Measurements from ENCODE around the gene TCOF1.

Gene TCOF1, protein sequence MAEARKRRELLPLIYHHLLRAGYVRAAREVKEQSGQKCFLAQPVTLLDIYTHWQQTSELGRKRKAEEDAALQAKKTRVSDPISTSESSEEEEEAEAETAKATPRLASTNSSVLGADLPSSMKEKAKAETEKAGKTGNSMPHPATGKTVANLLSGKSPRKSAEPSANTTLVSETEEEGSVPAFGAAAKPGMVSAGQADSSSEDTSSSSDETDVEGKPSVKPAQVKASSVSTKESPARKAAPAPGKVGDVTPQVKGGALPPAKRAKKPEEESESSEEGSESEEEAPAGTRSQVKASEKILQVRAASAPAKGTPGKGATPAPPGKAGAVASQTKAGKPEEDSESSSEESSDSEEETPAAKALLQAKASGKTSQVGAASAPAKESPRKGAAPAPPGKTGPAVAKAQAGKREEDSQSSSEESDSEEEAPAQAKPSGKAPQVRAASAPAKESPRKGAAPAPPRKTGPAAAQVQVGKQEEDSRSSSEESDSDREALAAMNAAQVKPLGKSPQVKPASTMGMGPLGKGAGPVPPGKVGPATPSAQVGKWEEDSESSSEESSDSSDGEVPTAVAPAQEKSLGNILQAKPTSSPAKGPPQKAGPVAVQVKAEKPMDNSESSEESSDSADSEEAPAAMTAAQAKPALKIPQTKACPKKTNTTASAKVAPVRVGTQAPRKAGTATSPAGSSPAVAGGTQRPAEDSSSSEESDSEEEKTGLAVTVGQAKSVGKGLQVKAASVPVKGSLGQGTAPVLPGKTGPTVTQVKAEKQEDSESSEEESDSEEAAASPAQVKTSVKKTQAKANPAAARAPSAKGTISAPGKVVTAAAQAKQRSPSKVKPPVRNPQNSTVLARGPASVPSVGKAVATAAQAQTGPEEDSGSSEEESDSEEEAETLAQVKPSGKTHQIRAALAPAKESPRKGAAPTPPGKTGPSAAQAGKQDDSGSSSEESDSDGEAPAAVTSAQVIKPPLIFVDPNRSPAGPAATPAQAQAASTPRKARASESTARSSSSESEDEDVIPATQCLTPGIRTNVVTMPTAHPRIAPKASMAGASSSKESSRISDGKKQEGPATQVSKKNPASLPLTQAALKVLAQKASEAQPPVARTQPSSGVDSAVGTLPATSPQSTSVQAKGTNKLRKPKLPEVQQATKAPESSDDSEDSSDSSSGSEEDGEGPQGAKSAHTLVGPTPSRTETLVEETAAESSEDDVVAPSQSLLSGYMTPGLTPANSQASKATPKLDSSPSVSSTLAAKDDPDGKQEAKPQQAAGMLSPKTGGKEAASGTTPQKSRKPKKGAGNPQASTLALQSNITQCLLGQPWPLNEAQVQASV (N-terminal part only)

DNA sequence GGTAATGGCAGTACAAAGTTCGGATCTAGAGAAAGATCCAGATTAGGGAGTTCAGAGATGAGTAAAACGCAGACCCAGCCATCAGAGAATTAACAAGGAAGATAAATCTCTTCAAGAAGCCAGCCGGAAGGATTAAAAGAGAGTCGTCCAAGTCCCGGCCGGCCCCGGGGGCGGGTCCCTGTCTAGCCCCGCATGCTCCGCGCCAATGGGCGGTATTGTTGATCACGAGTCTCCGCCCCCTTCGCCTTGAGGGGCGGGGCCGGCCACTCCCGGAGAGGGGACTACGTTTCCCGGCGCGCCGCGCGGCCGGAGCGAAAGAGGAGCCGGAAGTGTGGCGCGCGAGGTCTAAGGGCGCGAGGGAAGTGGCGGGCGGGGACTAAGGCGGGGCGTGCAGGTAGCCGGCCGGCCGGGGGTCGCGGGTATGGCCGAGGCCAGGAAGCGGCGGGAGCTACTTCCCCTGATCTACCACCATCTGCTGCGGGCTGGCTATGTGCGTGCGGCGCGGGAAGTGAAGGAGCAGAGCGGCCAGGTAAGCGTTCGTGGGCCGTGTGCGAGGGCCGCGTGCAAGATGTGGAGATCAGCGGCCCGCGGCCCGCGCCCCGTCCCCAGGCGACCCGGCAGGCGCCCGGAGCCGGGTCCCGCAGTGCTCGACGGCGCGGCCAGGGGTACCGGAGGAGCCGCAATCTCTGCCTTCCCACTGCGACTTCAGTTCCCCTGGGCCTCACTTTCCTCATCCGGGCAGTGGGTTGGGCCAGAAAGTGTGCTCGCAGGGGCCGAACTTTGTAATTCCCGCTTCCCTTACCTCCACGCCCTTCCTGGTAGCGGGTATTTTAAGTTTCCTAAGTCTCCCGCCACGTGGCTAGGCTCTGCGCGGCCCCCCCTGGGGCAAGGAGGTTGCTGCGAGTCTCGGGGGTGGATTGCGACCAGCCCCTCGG lies at the start of gene TCOF1:
TSS of gene TCOF1 (plus strand) at position 372 of the 935 bp plus-strand sequence. CDS start at position 422, 50 bp downstream.
- peak; percentile 99 for DNase-seq (ENCODE audit: low read depth, low spot score)

DNA sequence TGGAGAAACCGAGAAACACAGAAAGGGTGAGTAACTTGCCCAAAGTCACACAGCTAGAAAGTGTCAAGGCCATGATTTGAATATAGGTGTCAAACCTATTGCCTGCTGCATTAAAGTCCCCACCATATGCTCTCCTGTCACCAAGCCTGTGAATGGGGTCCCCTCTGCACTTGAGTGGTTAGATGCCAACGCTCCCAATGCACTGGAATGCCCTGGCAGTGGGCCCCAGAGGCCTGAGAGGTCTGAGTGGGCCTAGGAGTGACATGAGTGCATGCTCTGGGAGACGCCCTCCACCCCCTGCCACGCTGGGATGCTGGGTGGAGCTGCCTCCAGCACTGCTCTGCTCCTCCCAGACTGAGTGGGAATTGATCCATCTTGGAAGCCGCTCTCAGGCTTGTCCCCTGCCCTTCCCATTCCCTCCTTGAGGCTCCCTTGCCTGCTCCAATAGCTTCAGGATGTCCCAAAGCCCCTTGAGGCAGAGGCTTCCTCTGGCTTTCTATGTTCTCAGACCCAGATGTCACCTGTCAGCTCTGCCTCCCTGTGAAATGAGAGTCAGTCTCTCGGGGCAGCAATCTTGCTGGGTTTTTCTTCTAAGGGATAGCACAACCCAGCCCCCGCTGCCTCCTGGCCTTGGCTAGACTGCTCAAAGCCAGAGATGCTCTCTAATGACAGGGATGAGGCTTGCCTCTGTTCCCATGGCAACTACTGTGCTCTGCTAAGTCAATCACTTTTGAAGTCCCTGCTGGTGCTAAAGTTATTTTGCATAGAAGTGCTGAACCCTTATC lies 48.2 kb upstream of the TCOF1 start:
- no peak for DNase-seq (ENCODE audit: low read depth, low spot score)

DNA sequence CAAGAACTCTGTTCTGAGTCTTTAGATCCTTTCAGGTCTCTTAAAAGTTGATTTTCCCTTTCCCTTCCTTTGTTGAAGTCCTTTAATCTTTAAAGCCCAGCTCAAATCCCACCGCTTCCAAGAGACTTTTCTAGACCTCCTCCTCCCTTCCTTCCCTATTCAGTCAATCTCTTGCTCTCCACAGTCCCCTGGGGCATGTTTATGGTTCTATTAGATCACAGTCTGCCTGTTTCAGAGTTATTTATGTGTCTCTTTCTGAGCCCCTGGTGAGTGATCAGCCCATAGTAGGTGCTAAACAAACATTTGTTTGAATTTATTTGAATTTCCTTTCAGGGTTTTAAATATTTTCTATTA lies 47.6 kb upstream of the TCOF1 start:
- DNase-seq (ENCODE audit: low read depth, low spot score), result no peak

DNA sequence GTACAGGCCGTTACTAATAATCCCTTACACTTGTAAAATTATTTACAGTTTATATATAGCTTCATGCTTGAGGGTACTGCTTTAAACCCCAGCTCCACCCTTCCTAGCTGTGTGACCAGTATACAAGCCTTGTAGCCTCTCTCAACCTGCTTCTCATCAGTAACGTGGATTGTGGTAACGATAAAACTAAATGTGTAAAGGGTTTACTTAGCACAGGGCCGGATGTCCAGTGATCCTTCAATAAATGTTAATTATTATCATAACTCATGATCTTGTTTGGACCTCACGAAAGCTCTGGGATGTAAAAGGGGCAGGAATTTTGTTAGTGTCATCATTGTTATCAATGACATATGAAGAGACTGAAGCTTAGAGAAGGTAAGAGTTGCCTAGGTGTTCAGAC lies 47.3 kb upstream of the TCOF1 start:
- no peak for DNase-seq (ENCODE audit: low read depth, low spot score)

DNA sequence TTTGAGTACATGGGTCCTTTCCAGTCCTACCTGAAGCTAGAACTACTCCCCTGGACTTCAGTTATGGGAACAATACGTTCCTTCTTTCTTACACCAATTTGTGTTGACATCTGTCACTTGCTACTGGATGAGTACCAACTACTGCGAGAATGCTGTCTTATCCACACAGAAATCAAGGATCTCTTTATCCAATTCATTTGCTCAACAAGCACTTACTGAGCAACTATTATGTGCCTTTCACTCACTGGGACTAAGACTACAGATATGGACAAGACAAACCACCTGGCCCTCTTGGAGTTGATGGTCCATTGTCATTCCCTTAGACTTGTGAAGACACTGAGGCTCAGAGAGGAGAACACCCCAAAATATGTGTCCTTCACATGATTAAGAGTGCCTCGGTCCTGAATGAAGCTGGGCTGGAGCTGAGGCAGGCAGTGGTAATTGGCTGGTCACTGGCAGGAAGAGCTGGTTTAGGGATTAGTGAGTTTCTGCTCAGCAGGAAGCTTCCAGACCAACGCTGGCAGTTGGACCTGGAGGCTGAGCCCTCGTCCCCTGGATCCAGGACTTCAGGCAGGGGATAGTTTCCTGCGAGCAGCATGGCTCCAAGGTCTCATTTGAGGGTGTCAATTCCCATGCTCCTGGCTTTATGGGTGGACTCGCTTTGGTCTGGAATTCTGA lies 46.3 kb upstream of the TCOF1 start:
- no peak for DNase-seq (ENCODE audit: low read depth, low spot score)

DNA sequence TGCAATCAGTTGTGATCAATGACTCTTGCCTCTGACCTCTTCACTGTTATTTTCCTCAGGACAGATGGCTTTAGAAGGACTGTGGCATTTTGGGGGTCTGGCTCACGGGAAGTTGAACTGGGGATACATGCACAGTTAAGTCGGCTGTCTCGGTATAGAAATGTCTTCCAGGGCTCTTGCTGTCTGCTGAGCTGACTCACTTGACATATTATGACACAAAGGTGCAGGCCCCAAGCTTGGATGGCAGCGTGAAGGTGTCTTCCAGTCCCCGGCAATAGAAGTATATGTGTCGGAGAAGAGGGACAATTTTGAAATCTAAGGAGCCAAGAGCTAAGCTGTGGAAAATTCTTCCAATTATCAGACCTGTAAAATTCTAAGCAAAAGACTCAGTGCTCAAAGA lies 45.0 kb upstream of the TCOF1 start:
- no peak for DNase-seq (ENCODE audit: low read depth, low spot score)

DNA sequence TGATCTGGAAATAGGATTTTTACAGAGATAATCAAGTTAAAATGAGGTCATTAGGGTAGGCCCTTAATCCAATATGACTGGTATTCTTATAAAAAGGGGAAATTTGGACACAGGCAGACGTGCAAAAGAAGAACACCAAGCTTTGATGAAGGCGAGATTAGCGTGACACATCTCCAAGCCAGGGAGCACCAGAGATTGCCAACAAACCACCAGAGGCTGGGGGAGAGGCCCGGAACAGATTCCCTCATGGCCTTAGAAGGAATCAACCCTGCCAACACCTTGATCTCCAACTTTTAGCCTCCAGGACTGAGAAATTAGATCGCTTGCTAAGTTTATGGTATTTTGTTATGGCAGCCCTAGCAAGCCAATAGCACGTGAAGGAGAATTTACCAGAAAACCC lies 44.0 kb upstream of the TCOF1 start:
- DNase-seq (ENCODE audit: low read depth, low spot score), result peak; percentile 27

DNA sequence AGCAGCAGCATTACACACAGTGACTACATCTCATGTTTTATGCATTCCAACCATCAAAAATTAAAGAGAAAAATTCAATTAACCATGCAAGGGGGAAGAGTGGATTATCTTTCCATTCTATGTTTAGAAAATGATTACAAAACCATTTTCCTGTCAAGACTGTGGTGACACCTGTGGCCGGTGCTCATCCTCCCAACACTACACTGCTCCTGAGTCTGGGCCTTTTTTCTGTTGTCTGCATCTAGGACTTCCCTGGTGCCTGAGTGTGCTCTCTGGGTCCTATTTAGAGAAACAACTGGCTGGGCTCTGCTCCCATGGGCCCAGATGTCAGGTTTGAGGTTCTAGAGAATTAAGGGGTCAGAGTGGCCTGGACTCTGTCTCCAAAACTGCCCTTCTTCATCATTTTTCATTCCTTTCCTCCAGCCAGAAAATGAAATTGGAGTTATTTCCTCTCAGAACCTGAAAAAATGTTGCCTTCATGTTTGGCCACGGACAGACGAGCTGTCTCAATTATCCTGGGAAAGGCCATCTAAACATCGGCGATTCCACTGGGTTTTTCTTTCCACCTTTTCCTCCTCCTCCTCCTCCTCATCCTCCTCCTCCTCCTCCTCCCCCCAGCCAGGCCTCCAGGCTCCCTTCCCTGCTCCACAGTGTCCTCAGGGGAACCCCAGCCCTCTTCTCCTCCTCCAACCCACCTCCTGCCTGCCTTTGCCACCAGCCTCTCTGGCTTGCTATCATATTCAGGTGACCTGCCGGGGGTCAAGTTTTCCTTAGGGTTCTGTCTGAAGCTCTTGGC lies 43.4 kb upstream of the TCOF1 start:
- no peak for DNase-seq (ENCODE audit: low read depth, low spot score)

DNA sequence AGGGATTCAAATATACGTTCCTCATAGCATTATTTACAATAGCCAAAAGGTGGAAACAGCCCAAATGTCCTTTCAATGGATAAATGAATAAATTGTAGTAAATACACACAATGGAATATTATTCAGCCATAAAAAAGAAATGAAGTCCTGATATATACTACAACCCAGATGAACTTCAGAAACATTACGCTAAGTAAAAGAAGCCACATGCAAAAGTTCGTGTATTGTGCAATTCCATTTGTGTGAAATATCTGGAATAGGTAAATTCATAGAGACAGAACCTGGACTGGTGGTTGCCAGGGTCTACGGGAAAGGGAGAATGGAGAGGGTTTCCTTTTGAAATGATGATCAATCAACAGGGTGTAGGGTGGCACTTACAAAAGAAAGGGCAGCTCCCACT lies 42.3 kb upstream of the TCOF1 start:
- DNase-seq (ENCODE audit: low read depth, low spot score), result no peak

DNA sequence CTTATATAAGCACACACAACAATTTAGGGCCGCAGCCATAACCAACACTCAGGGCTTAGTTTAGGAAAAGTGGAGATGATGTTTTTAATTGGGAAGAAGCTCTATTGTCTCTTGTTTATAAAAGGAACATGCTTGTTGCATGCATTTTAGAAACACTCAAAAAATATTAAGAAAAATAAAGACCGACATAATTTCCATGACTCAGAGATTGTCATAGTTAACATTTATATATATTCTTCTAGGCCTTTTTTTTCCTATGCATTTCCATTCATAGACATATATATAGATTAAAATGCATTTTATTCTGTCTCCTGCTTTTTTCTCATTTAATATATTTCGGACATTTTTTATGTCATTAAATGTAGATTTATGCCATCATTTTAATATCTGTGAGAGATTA lies 41.2 kb upstream of the TCOF1 start:
- no peak for DNase-seq (ENCODE audit: low read depth, low spot score)

DNA sequence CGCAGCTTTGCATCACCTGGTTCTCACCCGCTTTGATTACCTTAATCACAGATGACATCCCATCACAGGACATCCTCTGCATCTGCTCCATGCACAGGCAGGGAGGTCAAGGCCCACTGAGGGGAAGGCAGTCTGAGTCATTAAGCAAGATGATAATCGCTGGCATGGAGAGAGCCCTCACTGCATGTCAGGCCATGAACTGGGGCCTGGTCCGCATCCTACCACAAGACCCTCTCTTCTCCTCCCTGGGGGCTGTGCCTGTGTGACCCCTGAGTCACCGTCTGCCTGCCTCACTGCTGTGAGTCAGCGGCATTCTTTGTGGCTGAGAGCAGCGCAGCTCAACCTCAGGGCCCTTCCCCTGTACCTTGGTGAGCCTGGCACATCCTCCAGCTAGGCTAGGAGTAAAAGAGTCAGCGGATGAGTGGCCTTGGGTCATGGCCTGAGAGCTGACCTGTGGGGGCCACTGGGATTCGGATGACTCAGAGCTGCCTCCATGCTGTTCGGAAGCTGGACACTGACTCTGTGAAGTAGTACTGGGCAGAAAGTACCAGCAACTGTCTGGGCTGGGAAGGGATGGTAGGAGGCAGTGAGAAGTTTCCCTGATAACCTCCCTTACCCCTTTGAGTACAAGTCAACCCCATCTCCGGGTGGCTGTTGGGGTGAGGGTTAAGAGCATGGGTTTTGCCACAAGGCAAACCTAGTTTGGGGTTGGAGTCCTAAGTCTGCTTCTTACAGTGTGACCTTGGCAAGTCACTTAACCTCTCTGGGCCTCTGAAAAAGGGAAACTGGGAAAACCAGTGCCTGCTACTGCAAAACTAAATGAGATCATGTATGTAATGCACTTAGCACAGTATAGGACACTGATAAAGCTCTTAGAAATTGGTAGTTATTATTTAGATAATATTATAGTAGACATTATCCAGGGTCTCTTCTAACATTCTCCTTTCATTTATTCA lies 40.2 kb upstream of the TCOF1 start:
- peak; percentile 94 for DNase-seq (ENCODE audit: low read depth, low spot score)

DNA sequence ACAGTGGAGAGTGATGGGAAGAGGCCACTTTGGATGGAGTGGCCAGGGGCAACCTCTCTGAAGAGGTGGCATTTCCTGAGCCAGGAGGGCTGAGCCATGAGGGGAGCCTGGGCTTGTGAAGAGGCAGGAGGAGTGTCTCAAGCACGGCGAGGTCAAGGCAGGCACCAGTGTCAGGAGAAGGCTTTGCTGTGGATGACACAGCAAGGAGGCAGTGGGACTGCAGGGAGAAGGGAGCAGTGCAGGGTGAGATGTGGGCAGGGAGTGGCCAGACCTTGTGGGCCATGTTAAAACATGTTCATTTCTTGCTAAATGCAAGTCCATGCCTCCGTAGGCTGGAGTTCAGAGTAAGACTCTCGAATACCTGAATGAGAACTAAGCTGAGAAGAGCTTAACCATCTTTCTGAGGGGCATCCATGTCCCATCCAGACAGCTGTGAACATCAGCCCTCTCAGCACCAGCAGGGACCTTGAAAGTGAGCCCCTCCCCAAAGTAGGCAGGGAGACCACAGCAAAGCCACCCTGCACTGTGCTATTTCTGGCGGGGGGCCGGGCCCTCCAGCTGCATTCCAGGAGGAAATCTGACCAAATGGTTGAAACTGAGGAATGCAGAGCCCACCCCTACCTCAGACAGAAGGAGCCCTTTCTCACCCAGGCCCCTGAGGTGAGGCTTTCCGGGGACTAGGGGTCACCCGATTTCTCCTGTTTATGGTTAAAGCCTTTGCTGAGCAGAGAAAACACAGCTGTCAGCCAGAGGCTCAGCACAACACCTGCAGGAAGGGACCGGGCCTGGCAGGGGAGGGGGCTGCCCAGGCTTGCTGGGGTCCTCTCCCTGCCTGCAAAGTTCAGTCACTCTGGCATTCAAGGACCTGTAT lies 38.6 kb upstream of the TCOF1 start:
- DNase-seq (ENCODE audit: low read depth, low spot score), result peak; percentile 24

DNA sequence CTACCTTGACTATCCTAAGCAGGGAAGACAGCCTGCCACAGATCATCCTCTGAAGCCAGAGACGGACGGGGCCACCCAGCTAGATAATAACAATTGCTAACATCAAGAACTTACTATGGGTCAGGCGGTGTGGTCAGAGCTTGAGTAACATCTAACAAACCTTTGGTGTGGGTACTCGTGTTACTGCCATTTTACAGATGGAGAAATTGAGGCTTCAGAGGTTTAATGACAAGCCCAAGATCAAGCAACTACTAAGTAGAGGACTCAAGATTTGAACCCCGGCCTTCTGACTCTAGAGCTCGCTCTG lies 38.1 kb upstream of the TCOF1 start:
- no peak for DNase-seq (ENCODE audit: low read depth, low spot score)

DNA sequence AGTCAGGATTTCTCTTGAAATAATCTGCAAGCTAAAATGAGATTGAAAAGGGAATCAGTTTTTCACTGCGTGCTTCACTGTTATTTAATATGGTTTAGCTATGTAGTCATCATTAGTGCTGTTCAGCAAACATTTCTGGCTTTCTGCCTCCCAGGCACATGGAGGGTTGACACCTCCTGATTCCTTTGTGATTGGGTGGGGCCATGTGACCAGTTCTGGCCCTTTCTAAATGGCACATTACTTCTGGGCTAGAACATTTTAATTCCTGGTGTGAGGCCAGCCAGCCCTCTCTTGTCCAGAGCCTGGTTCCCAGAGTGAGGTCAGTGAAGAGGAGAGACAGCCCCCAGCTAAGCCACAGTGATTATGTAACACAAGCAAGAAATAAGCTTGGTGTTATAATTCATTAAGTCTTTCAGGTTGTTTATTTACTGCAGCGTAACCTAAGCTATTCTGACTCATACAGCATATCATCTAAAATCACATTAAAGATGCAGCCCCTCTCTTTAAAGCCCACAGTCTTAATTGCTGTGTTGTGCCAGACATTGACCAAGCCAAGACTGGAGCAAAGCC lies 37.4 kb upstream of the TCOF1 start:
- DNase-seq (ENCODE audit: low read depth, low spot score), result peak; percentile 94

DNA sequence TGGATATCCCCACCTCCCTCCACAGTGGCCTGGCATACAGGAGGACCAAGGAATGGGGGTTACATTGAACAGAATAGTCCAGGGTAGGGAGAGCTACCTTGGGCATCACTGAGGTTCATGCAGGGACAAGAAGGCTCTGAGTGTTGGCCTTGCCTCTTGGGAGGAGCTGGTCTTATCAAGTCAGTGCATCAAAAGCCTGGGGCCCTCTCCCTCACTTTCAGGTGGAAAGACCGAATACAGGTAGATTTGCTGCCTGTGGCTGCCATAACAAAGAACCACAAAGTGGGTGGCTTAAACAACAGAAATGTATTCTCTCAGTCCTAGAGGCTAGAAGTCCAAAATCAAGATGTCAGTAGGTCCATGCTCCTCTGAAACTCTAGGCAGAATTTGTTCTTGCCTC lies 36.3 kb upstream of the TCOF1 start:
- DNase-seq (ENCODE audit: low read depth, low spot score), result no peak

DNA sequence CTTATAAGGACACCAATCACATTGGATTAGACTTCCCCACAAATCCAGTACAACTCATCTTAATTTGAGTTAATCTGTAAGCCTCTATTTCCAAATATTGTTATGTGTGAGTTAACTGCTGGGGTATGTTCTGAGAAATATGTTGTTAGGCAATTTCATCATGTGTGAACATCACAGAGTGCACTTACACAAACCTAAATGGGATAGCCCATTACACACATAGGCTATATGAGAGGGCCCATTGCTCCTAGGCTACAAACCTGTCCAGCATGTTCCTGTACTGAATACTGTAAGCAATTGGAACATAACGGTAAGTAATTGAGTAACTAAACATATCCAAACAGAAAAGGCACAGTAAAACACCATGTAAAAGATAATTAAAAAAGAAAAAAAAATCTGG lies 35.7 kb upstream of the TCOF1 start:
- DNase-seq (ENCODE audit: low read depth, low spot score), result no peak
